Neural cell (in vitro differentiated cells): Measurements from ENCODE around the gene WDR77. TPM values are rescaled to one million over a fixed set of nuclear protein-coding genes. Genes with fewer than 3 reads are reported as not detected.

Source experiments
- H2AFZ ChIP-seq: fragments of 200-600, 300-800 bp; sonication (generic), shearing (Covaris generic); 2 replicates; pipeline ENCODE4 v1.6.0; 2014; ENCODE audit warnings: low read depth, mild to moderate bottlenecking, antibody characterized with exemption, low read length, moderate library complexity
- H3F3A ChIP-seq: fragments of 200-600 bp; shearing (Covaris generic); 2 replicates; pipeline ENCODE4 v1.6.1; 2016; ENCODE audit warnings: mild to moderate bottlenecking, moderate library complexity, mixed read lengths, antibody characterized with exemption, low read length; ENCODE audit not compliant: insufficient read depth, poor library complexity, severe bottlenecking
- H3K27ac ChIP-seq: fragments of 200-600, 300-800 bp; sonication (generic), shearing (Covaris generic); 2 replicates; pipeline ENCODE4 v1.5.1; 2014; ENCODE audit warnings: mild to moderate bottlenecking, low read length, moderate library complexity
- H3K27me3 ChIP-seq: fragments of 300-800, 200-600 bp; sonication (generic), shearing (Covaris generic); 2 replicates; pipeline ENCODE4 v1.6.0; 2014; ENCODE audit warnings: mild to moderate bottlenecking, low read depth, low read length, moderate library complexity; ENCODE audit not compliant: insufficient read depth
- H3K36me3 ChIP-seq: fragments of 300-800, 200-600 bp; sonication (generic), shearing (Covaris generic); 2 replicates; pipeline ENCODE4 v1.5.1; 2014; ENCODE audit warnings: mild to moderate bottlenecking, antibody characterized with exemption, low read length, moderate library complexity; ENCODE audit not compliant: insufficient read depth
- H3K4me2 ChIP-seq: fragments of 300-800, 200-600 bp; sonication (generic), shearing (Covaris generic); 2 replicates; pipeline ENCODE4 v1.6.0; 2014; ENCODE audit warnings: mild to moderate bottlenecking, low read length
- H3K4me3 ChIP-seq: fragments of 300-800, 200-600 bp; sonication (generic), shearing (Covaris generic); 2 replicates; pipeline ENCODE4 v1.5.1; 2014; ENCODE audit warnings: mild to moderate bottlenecking, low read length, moderate library complexity
- H3K79me2 ChIP-seq: fragments of 200-600 bp; shearing (Covaris generic); replicated peaks from 2 replicates; pipeline ENCODE4 v1.6.0; 2014; ENCODE audit warnings: mild to moderate bottlenecking, low read length, moderate library complexity; ENCODE audit not compliant: insufficient read depth
- H3K9ac ChIP-seq: fragments of 300-800, 200-600 bp; sonication (generic), shearing (Covaris generic); 2 replicates; pipeline ENCODE4 v1.6.1; 2016; ENCODE audit warnings: mild to moderate bottlenecking, low read length, mixed read lengths
- H3K9me2 ChIP-seq: fragments of 200-600 bp; shearing (Covaris generic); 2 replicates; pipeline ENCODE4 v1.6.1; 2016; ENCODE audit warnings: mild to moderate bottlenecking, low read length, mixed read lengths; ENCODE audit not compliant: insufficient read depth
- H3K9me3 ChIP-seq: fragments of 200-600, 300-800 bp; sonication (generic), shearing (Covaris generic); 2 replicates; pipeline ENCODE4 v1.6.1; 2016; ENCODE audit warnings: mild to moderate bottlenecking, mixed run types, low read length, moderate library complexity, mixed read lengths
- H4K20me1 ChIP-seq: fragments of 200-600 bp; shearing (Covaris generic); 2 replicates; pipeline ENCODE4 v1.6.1; 2016; ENCODE audit warnings: mild to moderate bottlenecking, mixed run types; ENCODE audit not compliant: insufficient read depth
- CTCF ChIP-seq: fragments of 450-650 bp; IDR thresholded peaks from 2 replicates; pipeline ENCODE4 v1.5.1; 2014; ENCODE audit warnings: antibody characterized with exemption, mild to moderate bottlenecking, moderate library complexity; ENCODE audit not compliant: poor library complexity, severe bottlenecking
- EP300 ChIP-seq: fragments of 450-650 bp; conservative IDR thresholded peaks from 2 replicates; pipeline ENCODE4 v1.6.1; 2014; ENCODE audit warnings: antibody characterized with exemption, mild to moderate bottlenecking, moderate library complexity; ENCODE audit not compliant: poor library complexity, severe bottlenecking
- EZH2 ChIP-seq: fragments of 200-600, 300-800 bp; shearing (Covaris generic), sonication (generic); IDR thresholded peaks from 2 replicates; pipeline ENCODE4 v1.6.1; 2014; ENCODE audit warnings: antibody characterized with exemption, low read length, borderline replicate concordance, mild to moderate bottlenecking; ENCODE audit not compliant: insufficient read depth, poor library complexity, severe bottlenecking
- MXI1 ChIP-seq: fragments of 450-650 bp; conservative IDR thresholded peaks from 2 replicates; pipeline ENCODE4 v1.6.1; 2014; ENCODE audit warnings: antibody characterized with exemption, mild to moderate bottlenecking; ENCODE audit not compliant: poor library complexity, severe bottlenecking
- POLR2AphosphoS5 ChIP-seq: IDR thresholded peaks from 2 replicates; pipeline ENCODE4 v1.6.1; 2012
- RAD21 ChIP-seq: fragments of 450-650 bp; conservative IDR thresholded peaks from 2 replicates; pipeline ENCODE4 v1.6.1; 2014; ENCODE audit warnings: antibody characterized with exemption, mild to moderate bottlenecking, moderate library complexity
- REST ChIP-seq: IDR thresholded peaks from 2 replicates; pipeline ENCODE4 v1.6.1; 2012; ENCODE audit warnings: borderline replicate concordance
- SMC3 ChIP-seq: fragments of 450-650 bp; conservative IDR thresholded peaks from 2 replicates; pipeline ENCODE4 v1.6.1; 2014; ENCODE audit warnings: antibody characterized with exemption, mild to moderate bottlenecking, moderate library complexity; ENCODE audit not compliant: poor library complexity
- TAF1 ChIP-seq: IDR thresholded peaks from 2 replicates; pipeline ENCODE4 v1.6.1; 2012; ENCODE audit warnings: low read depth
- polyA plus RNA-seq: library from polyadenylated mRNA; depleted of rRNA; stranded (reverse); fragments of >200 nt; gene quantifications from 2 replicates; pipeline ENCODE4 v1.2.3, GENCODE V29; 2014

Gene WDR77
- polyA plus RNA-seq, 1 donor from 2014 or later = 63.6 TPM

- Histone ChIP-seq H3F3A (no peaks in the 10 kb centered on the region), H3K79me2 (no peaks in the 10 kb centered on the region), H3K4me2 (no peak overlapping the region), H3K27ac (no peak overlapping the region), H3K9me3 (no peaks in the 10 kb centered on the region), H3K27me3 (no peaks in the 10 kb centered on the region), H4K20me1 (no peaks in the 10 kb centered on the region), H3K36me3 (no peaks in the 10 kb centered on the region), H3K4me3 (no peak overlapping the region), H2AFZ (no peak overlapping the region), H3K9ac (no peak overlapping the region), H3K9me2 (no peaks in the 10 kb centered on the region)
- no peak for TF ChIP-seq RAD21
- TF ChIP-seq SMC3 = no peak
- no peak for TF ChIP-seq CTCF
- TF ChIP-seq POLR2AphosphoS5 = no peak
- no peak for TF ChIP-seq EZH2
- TF ChIP-seq REST = no peak
These were observed 37.4 kb upstream of the WDR77 start for GRCh38 chr1:111486431-111486830.

GRCh38 chr1:111484391-111485026 lies 35.5 kb upstream of the WDR77 start:
- Histone ChIP-seq H4K20me1 (no peaks in the 10 kb centered on the region), H2AFZ (no peak overlapping the region), H3K79me2 (no peaks in the 10 kb centered on the region), H3K4me3 (no peak overlapping the region), H3K27ac (no peak overlapping the region), H3F3A (no peaks in the 10 kb centered on the region), H3K9me3 (no peaks in the 10 kb centered on the region), H3K27me3 (no peaks in the 10 kb centered on the region), H3K4me2 (no peak overlapping the region), H3K36me3 (no peaks in the 10 kb centered on the region), H3K9me2 (no peaks in the 10 kb centered on the region), H3K9ac (no peak overlapping the region)
- TF ChIP-seq MXI1 (no peak), SMC3 (no peak), EP300 (no peak), CTCF (no peak), REST (no peak), RAD21 (no peak), TAF1 (no peak), POLR2AphosphoS5 (no peak), EZH2 (no peak)
